WTC11 (cell line): ENCODE measurements around the gene ZSCAN10. TPM values are rescaled to one million over a fixed set of nuclear protein-coding genes. Genes with fewer than 3 reads are reported as not detected.
A peak's percentile ranks its signal among the peaks of the same experiment; 100 is the strongest.

Source experiments
- ATAC-seq: fragments of 200-7000 bp; cut with Tn5 transposase; 2 replicates; pipeline ENCODE4 v1.10.0; 2021; ENCODE audit warnings: mild to moderate bottlenecking, moderate library complexity
- CTCF ChIA-PET: fragments of 300-600 bp; sonication (Branson Sonifier 250); formaldehyde crosslinking; loops from one replicate; lab custom pipeline; 2021; ENCODE audit warnings: antibody characterized with exemption; lab: Charles Lee
- POLR2A ChIA-PET: fragments of 350-600 bp; sonication (Branson Sonifier 250); formaldehyde crosslinking; loops from one replicate; lab custom pipeline; 2021; ENCODE audit warnings: antibody characterized with exemption; lab: Charles Lee
- DNase-seq: peaks from one replicate; pipeline ENCODE4 v3.0.0; 2021; ENCODE audit warnings: low spot score
- H3K27ac Mint-ChIP-seq: 2 replicates; pipeline ENCODE4 v1.8.0; 2021; ENCODE audit warnings: mixed read lengths
- H3K27me3 Mint-ChIP-seq: 2 replicates; pipeline ENCODE4 v1.8.0; 2021; ENCODE audit warnings: low read depth, mild to moderate bottlenecking, moderate library complexity, mixed read lengths
- H3K36me3 Mint-ChIP-seq: 2 replicates; pipeline ENCODE4 v1.8.0; 2021; ENCODE audit warnings: mixed read lengths
- H3K4me1 Mint-ChIP-seq: 2 replicates; pipeline ENCODE4 v1.8.0; 2022; ENCODE audit warnings: mixed read lengths
- H3K4me3 Mint-ChIP-seq: 2 replicates; pipeline ENCODE4 v1.8.0; 2021; ENCODE audit warnings: mild to moderate bottlenecking, moderate library complexity, mixed read lengths
- H3K9me3 Mint-ChIP-seq: 2 replicates; pipeline ENCODE4 v1.8.0; 2021; ENCODE audit warnings: mixed read lengths
- EMX1 ChIP-seq: fragments of 250-450 bp; sonication (Bioruptor Pico); IDR thresholded peaks from 2 replicates; pipeline ENCODE4 v1.8.0; 2021; ENCODE audit warnings: mild to moderate bottlenecking
- ESRRA ChIP-seq: sonication (generic); formaldehyde crosslinking; IDR thresholded peaks from 2 replicates; pipeline ENCODE4 v1.8.1; 2022; ENCODE audit warnings: mild to moderate bottlenecking, missing genetic modification reagents, borderline replicate concordance
- ETV6 ChIP-seq: sonication (generic); formaldehyde crosslinking; IDR thresholded peaks from 2 replicates; pipeline ENCODE4 v1.8.1; 2022; ENCODE audit warnings: mild to moderate bottlenecking, missing genetic modification reagents
- FOXJ3 ChIP-seq: sonication (generic); formaldehyde crosslinking; IDR thresholded peaks from 2 replicates; pipeline ENCODE4 v1.9.0; 2021; ENCODE audit warnings: missing genetic modification reagents, mild to moderate bottlenecking, borderline replicate concordance
- FOXP1 ChIP-seq: sonication (generic); formaldehyde crosslinking; IDR thresholded peaks from 2 replicates; pipeline ENCODE4 v1.8.0; 2022; ENCODE audit warnings: missing genetic modification reagents, mild to moderate bottlenecking, moderate library complexity, borderline replicate concordance
- MYBL2 ChIP-seq: sonication (generic); formaldehyde crosslinking; IDR thresholded peaks from 2 replicates; pipeline ENCODE4 v1.8.1; 2023; ENCODE audit warnings: mild to moderate bottlenecking, moderate library complexity, missing genetic modification reagents
- RORB ChIP-seq: fragments of 250-450 bp; sonication (Bioruptor Pico); IDR thresholded peaks from 2 replicates; pipeline ENCODE4 v1.9.0; 2021; ENCODE audit warnings: mild to moderate bottlenecking
- SMAD4 ChIP-seq: sonication (generic); formaldehyde crosslinking; IDR thresholded peaks from 2 replicates; pipeline ENCODE4 v1.8.0; 2022; ENCODE audit warnings: mild to moderate bottlenecking, missing genetic modification reagents
- SP1 ChIP-seq: sonication (generic); formaldehyde crosslinking; conservative IDR thresholded peaks from 2 replicates; pipeline ENCODE4 v1.8.1; 2022; ENCODE audit warnings: missing genetic modification reagents
- TEAD1 ChIP-seq: sonication (generic); formaldehyde crosslinking; IDR thresholded peaks from 2 replicates; pipeline ENCODE4 v1.8.0; 2022; ENCODE audit warnings: mild to moderate bottlenecking, missing genetic modification reagents
- ZNF232 ChIP-seq: sonication (generic); formaldehyde crosslinking; IDR thresholded peaks from 2 replicates; pipeline ENCODE4 v1.8.0; 2022; ENCODE audit warnings: mild to moderate bottlenecking, missing genetic modification reagents
- ZNF671 ChIP-seq: fragments of 250-450 bp; sonication (Bioruptor Pico); IDR thresholded peaks from 2 replicates; pipeline ENCODE4 v1.8.0; 2021; ENCODE audit warnings: mild to moderate bottlenecking
- total RNA-seq: library from RNA; stranded (reverse); gene quantifications from 3 replicates; pipeline ENCODE4 v1.2.3, GENCODE V29; 2021
- TF ChIP-seq, protein P1 (sequence below): sonication (generic); formaldehyde crosslinking; IDR thresholded peaks from 2 replicates; pipeline ENCODE4 v1.8.0; 2022; ENCODE audit warnings: missing genetic modification reagents
- TF ChIP-seq, protein P2 (sequence below): sonication (generic); formaldehyde crosslinking; IDR thresholded peaks from 2 replicates; pipeline ENCODE4 v1.8.1; 2023; ENCODE audit warnings: mild to moderate bottlenecking, moderate library complexity, missing genetic modification reagents
- TF ChIP-seq, protein P3 (sequence below): sonication (generic); formaldehyde crosslinking; IDR thresholded peaks from 2 replicates; pipeline ENCODE4 v1.8.1; 2023; ENCODE audit warnings: mild to moderate bottlenecking, missing genetic modification reagents
- TF ChIP-seq, protein P4 (sequence below): sonication (generic); formaldehyde crosslinking; IDR thresholded peaks from 2 replicates; pipeline ENCODE4 v1.8.0; 2022; ENCODE audit warnings: mild to moderate bottlenecking, missing genetic modification reagents
- TF ChIP-seq, protein P5 (sequence below): sonication (generic); formaldehyde crosslinking; IDR thresholded peaks from 2 replicates; pipeline ENCODE4 v1.8.0; 2023; ENCODE audit warnings: mild to moderate bottlenecking, missing genetic modification reagents
- TF ChIP-seq, protein P6 (sequence below): sonication (generic); formaldehyde crosslinking; IDR thresholded peaks from 2 replicates; pipeline ENCODE4 v1.8.1; 2023; ENCODE audit warnings: mild to moderate bottlenecking, missing genetic modification reagents

The ZSCAN10 gene
- total RNA-seq, 1 experiment from 2014 or later = 263 TPM

DNA sequence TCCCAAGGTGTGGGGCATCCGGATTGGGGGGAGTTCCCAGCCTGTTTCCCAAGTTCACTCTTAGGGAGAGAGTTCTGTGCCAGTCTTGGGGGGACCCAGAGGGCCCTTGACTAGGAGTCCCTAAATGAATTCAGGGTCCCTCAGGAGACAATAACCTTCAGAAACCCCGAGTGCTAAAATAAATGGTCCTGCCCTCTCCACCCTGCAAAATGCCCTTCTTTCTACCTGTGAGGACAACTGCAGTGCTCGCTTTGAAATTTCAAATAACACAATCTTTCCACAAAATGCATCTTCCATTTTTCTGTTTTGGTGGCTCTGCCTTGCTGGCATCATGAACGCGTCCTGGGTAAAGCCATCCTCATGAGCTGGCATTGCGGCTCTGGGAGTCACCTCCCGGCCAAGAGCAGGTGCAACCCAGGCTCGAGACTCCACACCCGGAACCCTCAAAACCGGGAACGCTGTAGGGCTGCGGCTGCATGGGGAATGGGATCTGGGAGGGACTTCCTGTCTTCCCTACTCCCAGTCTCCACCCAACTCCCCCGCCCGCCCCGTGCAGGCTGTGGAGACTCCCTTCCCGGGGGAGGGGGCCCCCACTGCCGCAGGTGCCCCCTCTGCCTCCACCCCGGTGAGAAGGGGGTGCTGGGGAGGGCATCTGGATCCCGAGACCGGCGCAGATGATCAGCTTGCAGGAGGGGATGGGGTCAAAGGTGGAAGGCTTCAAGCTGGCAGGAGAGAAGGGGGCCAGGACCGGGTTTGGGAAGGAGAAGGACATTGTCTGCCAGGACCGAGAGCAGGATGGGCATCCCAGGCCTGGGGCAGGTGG lies 13.2 kb upstream of the ZSCAN10 start, which contains the start of gene ZNF205 (continued):
- TF ChIP-seq TEAD1 (CRISPR knock-in tag) = peak; percentile 39; the same call in 1 of the 2 replicates
- 0 out of 2 replicates have a peak, but pooled peaks have one; percentile 43 for TF ChIP-seq ZNF232
- TF ChIP-seq ETV6 (CRISPR knock-in tag) = peak; percentile 80
- TF ChIP-seq, protein P1, sequence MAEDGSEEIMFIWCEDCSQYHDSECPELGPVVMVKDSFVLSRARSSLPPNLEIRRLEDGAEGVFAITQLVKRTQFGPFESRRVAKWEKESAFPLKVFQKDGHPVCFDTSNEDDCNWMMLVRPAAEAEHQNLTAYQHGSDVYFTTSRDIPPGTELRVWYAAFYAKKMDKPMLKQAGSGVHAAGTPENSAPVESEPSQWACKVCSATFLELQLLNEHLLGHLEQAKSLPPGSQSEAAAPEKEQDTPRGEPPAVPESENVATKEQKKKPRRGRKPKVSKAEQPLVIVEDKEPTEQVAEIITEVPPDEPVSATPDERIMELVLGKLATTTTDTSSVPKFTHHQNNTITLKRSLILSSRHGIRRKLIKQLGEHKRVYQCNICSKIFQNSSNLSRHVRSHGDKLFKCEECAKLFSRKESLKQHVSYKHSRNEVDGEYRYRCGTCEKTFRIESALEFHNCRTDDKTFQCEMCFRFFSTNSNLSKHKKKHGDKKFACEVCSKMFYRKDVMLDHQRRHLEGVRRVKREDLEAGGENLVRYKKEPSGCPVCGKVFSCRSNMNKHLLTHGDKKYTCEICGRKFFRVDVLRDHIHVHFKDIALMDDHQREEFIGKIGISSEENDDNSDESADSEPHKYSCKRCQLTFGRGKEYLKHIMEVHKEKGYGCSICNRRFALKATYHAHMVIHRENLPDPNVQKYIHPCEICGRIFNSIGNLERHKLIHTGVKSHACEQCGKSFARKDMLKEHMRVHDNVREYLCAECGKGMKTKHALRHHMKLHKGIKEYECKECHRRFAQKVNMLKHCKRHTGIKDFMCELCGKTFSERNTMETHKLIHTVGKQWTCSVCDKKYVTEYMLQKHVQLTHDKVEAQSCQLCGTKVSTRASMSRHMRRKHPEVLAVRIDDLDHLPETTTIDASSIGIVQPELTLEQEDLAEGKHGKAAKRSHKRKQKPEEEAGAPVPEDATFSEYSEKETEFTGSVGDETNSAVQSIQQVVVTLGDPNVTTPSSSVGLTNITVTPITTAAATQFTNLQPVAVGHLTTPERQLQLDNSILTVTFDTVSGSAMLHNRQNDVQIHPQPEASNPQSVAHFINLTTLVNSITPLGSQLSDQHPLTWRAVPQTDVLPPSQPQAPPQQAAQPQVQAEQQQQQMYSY (CRISPR knock-in tag) = 0 out of 2 replicates have a peak, but pooled peaks have one; percentile 6
- TF ChIP-seq, protein P2, sequence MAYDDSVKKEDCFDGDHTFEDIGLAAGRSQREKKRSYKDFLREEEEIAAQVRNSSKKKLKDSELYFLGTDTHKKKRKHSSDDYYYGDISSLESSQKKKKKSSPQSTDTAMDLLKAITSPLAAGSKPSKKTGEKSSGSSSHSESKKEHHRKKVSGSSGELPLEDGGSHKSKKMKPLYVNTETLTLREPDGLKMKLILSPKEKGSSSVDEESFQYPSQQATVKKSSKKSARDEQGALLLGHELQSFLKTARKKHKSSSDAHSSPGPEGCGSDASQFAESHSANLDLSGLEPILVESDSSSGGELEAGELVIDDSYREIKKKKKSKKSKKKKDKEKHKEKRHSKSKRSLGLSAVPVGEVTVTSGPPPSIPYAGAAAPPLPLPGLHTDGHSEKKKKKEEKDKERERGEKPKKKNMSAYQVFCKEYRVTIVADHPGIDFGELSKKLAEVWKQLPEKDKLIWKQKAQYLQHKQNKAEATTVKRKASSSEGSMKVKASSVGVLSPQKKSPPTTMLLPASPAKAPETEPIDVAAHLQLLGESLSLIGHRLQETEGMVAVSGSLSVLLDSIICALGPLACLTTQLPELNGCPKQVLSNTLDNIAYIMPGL (CRISPR knock-in tag) = peak; percentile 63
- no peak for TF ChIP-seq RORB
- 0 out of 2 replicates have a peak, but pooled peaks have one; percentile 17 for TF ChIP-seq FOXP1
- TF ChIP-seq, protein P3, sequence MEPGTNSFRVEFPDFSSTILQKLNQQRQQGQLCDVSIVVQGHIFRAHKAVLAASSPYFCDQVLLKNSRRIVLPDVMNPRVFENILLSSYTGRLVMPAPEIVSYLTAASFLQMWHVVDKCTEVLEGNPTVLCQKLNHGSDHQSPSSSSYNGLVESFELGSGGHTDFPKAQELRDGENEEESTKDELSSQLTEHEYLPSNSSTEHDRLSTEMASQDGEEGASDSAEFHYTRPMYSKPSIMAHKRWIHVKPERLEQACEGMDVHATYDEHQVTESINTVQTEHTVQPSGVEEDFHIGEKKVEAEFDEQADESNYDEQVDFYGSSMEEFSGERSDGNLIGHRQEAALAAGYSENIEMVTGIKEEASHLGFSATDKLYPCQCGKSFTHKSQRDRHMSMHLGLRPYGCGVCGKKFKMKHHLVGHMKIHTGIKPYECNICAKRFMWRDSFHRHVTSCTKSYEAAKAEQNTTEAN (CRISPR knock-in tag) = no peak
- TF ChIP-seq, protein P4, sequence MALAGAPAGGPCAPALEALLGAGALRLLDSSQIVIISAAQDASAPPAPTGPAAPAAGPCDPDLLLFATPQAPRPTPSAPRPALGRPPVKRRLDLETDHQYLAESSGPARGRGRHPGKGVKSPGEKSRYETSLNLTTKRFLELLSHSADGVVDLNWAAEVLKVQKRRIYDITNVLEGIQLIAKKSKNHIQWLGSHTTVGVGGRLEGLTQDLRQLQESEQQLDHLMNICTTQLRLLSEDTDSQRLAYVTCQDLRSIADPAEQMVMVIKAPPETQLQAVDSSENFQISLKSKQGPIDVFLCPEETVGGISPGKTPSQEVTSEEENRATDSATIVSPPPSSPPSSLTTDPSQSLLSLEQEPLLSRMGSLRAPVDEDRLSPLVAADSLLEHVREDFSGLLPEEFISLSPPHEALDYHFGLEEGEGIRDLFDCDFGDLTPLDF (CRISPR knock-in tag) = no peak
- no peak for TF ChIP-seq ZNF671
- 0 out of 2 replicates have a peak, but pooled peaks have one; percentile 9 for TF ChIP-seq ESRRA (CRISPR knock-in tag)

DNA sequence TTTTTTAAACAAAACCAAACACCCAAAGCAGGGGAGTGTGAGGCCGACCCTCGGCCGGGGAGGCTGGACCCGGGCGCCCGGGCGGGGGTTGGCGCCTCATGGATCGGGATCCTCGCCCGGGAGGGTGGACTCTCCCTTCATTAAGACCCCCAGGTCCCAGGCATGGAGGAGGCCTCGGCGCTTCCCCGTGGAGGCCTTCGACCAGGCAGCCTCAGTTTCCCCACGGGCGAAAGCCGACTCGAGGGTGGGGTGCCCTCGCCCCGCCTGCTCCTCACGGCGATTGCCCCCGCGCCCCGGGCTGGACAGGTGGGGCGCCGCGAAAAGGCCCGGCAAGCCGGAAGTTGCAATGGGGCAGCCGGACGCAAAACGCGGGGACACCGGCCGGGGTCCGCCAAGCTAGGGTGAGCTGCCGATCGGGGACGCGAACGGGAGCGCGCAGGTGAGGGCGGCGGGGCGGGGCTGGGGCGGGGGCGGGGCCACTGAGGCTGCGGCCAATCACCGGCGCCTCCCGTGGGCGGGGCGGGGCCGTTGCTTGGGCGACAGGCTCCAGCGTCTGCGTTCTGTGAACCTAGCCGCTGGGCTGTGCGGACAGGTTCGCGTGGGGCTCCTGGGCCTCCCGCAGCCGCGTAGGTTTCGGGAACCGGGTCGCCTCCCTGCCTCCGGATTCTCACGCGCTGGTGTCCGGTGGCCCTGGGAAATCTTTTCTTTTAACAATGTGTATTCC lies 7.3 kb upstream of the ZSCAN10 start:
- Mint-ChIP-seq H3K9me3 (no peaks in the 10 kb centered on the region), H3K4me3 (peak overlapping the region; percentile 68), H3K36me3 (no peaks in the 10 kb centered on the region), H3K27me3 (no peaks in the 10 kb centered on the region; the same call in 1 of the 2 replicates), H3K4me1 (peaks cover 37% of the 10 kb centered on the region), H3K27ac (peak overlapping the region; percentile 89)
- ATAC-seq = peak; percentile 76
- CTCF ChIA-PET = interaction anchor here (0.5 to 2.5 kb wide), 13 partner anchors 9 to 1919 kb away, joined by 3 to 25 read pairs (median 4); no protein-coding TSS in a partner anchor
- POLR2A ChIA-PET = interaction anchor here (0.6 to 1.3 kb wide), 3 partner anchors 9 to 96 kb away, joined by 3 to 7 read pairs (median 3); no protein-coding TSS in a partner anchor
- DNase-seq = peak; percentile 95
- TF ChIP-seq, protein P4 (CRISPR knock-in tag) = no peak
- TF ChIP-seq SP1 (CRISPR knock-in tag) = peak; percentile 64; the same call in 1 of the 2 replicates
- TF ChIP-seq EMX1 (CRISPR knock-in tag) = no peak
- TF ChIP-seq, protein P5, sequence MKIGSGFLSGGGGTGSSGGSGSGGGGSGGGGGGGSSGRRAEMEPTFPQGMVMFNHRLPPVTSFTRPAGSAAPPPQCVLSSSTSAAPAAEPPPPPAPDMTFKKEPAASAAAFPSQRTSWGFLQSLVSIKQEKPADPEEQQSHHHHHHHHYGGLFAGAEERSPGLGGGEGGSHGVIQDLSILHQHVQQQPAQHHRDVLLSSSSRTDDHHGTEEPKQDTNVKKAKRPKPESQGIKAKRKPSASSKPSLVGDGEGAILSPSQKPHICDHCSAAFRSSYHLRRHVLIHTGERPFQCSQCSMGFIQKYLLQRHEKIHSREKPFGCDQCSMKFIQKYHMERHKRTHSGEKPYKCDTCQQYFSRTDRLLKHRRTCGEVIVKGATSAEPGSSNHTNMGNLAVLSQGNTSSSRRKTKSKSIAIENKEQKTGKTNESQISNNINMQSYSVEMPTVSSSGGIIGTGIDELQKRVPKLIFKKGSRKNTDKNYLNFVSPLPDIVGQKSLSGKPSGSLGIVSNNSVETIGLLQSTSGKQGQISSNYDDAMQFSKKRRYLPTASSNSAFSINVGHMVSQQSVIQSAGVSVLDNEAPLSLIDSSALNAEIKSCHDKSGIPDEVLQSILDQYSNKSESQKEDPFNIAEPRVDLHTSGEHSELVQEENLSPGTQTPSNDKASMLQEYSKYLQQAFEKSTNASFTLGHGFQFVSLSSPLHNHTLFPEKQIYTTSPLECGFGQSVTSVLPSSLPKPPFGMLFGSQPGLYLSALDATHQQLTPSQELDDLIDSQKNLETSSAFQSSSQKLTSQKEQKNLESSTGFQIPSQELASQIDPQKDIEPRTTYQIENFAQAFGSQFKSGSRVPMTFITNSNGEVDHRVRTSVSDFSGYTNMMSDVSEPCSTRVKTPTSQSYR = peak; percentile 71; the same call in 1 of the 2 replicates
- no peak for TF ChIP-seq FOXJ3 (CRISPR knock-in tag)
- no peak for TF ChIP-seq RORB
- TF ChIP-seq ETV6 (CRISPR knock-in tag) = peak; percentile 95
- TF ChIP-seq, protein P6, sequence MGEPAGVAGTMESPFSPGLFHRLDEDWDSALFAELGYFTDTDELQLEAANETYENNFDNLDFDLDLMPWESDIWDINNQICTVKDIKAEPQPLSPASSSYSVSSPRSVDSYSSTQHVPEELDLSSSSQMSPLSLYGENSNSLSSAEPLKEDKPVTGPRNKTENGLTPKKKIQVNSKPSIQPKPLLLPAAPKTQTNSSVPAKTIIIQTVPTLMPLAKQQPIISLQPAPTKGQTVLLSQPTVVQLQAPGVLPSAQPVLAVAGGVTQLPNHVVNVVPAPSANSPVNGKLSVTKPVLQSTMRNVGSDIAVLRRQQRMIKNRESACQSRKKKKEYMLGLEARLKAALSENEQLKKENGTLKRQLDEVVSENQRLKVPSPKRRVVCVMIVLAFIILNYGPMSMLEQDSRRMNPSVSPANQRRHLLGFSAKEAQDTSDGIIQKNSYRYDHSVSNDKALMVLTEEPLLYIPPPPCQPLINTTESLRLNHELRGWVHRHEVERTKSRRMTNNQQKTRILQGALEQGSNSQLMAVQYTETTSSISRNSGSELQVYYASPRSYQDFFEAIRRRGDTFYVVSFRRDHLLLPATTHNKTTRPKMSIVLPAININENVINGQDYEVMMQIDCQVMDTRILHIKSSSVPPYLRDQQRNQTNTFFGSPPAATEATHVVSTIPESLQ = no peak
- TF ChIP-seq MYBL2 (CRISPR knock-in tag) = no peak
- TF ChIP-seq SMAD4 (CRISPR knock-in tag) = no peak
